A549 treated with GW870086 at 1 μM for 4 hours (cell line): Measurements from ENCODE around the gene TSKS. TPM values are rescaled to one million over a fixed set of nuclear protein-coding genes. Genes with fewer than 3 reads are reported as not detected.

Experiments
- total RNA-seq: library from RNA; stranded (reverse); fragments of 200-300 nt; extraction: Qiagen RNA extraction; gene quantifications from 5 replicates; pipeline ENCODE4 v1.2.3, GENCODE V29; 2022; ENCODE audit warnings: low read depth

The TSKS gene
- total RNA-seq, result not detected in 5 replicates

GRCh38 chr19:49763230-49763629 lies at the start of gene TSKS:
Gene TSKS, minus strand, starts transcription at chr19:49763306. Its CDS starts 59 bp downstream, at chr19:49763247.

DNA sequence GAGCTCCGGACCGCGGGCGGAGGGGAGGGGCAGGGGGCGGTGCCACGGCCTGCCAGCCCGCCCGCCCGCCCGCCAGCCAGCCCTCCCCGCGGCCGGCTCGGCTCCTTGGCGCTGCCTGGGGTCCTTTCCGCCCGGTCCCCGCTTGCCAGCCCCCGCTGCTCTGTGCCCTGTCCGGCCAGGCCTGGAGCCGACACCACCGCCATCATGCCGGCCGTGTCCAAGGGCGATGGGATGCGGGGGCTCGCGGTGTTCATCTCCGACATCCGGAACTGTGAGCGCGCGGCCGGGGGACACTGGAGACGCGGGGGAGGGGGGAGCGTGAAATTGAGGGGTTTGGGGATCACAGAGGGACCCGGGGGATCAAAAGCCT lies 3.8 kb upstream of the TSKS start, which contains the start of gene AP2A1:
Gene AP2A1 (plus strand): TSS at position 72 of the 370 bp plus-strand sequence. CDS start 133 bp downstream, at position 205.

GRCh38 chr19:49690656-49691242 lies 72.4 kb downstream of the TSKS start, which contains the start of gene CPT1C:
Gene CPT1C, plus strand, starts transcription at chr19:49691116. Its CDS starts 1,137 bp downstream, at chr19:49692253.

Other genes starting within 250 kb of the TSKS start
- 1.2 to 2.3 TPM (median 2.1 TPM) in 5 replicates for gene RCN3, start 235.3 kb downstream of the TSKS start, total RNA-seq
- 91.1 to 111 TPM (median 104 TPM) in 5 replicates for gene NOSIP, start 182.8 kb downstream of the TSKS start, total RNA-seq
- gene PRRG2, start 182.0 kb downstream of the TSKS start, total RNA-seq, result 0.45 to 0.95 TPM (median 0.87 TPM) in 5 replicates
- gene PRR12, start 172.1 kb downstream of the TSKS start, total RNA-seq, result 28.9 to 36.4 TPM (median 34.4 TPM) in 5 replicates
- gene RRAS, start 123.2 kb downstream of the TSKS start, total RNA-seq, result 112 to 160 TPM (median 157 TPM) in 5 replicates
- 47.8 to 68.4 TPM (median 63.0 TPM) in 5 replicates for gene SCAF1, start 121.1 kb downstream of the TSKS start, total RNA-seq
- 85.2 to 107 TPM (median 102 TPM) in 5 replicates for gene IRF3, start 97.4 kb downstream of the TSKS start, total RNA-seq
- 55.5 to 73.8 TPM (median 71.1 TPM) in 5 replicates for gene BCL2L12, start 97.4 kb downstream of the TSKS start, total RNA-seq
- gene PRMT1, start 86.0 kb downstream of the TSKS start, total RNA-seq, result 397 to 431 TPM (median 408 TPM) in 5 replicates
- 3.7 to 6.1 TPM (median 5.6 TPM) in 5 replicates for gene ADM5, start 73.7 kb downstream of the TSKS start, total RNA-seq
- gene CPT1C, start 72.2 kb downstream of the TSKS start, total RNA-seq, result 10.9 to 14.2 TPM (median 13.2 TPM) in 5 replicates
- gene AP2A1, start 3.7 kb upstream of the TSKS start, total RNA-seq, result 43.4 to 57.5 TPM (median 54.4 TPM) in 5 replicates
- gene FUZ, start 50.0 kb upstream of the TSKS start, total RNA-seq, result 11.6 to 16.0 TPM (median 15.7 TPM) in 5 replicates
- 47.0 to 71.0 TPM (median 64.1 TPM) in 5 replicates for gene MED25, start 55.0 kb upstream of the TSKS start, total RNA-seq
- gene PTOV1, start 87.9 kb upstream of the TSKS start, total RNA-seq, result 116 to 154 TPM (median 143 TPM) in 5 replicates
- 42.7 to 54.0 TPM (median 49.8 TPM) in 5 replicates for gene PNKP, start 104.3 kb upstream of the TSKS start, total RNA-seq
- 69.2 to 117 TPM (median 106 TPM) in 5 replicates for gene AKT1S1, start 114.0 kb upstream of the TSKS start, total RNA-seq
- gene TBC1D17, start 114.4 kb upstream of the TSKS start, total RNA-seq, result 18.5 to 21.8 TPM (median 20.4 TPM) in 5 replicates
- 0.51 to 1.4 TPM (median 0.71 TPM) in 5 replicates for gene IL4I1, start 133.6 kb upstream of the TSKS start, total RNA-seq
- gene ATF5, start 165.9 kb upstream of the TSKS start, total RNA-seq, result 46.1 to 54.7 TPM (median 49.5 TPM) in 5 replicates
- gene NUP62, start 166.2 kb upstream of the TSKS start, total RNA-seq, result 68.6 to 89.8 TPM (median 87.0 TPM) in 5 replicates
- 0.07 to 0.10 TPM in 2 of 5 replicates, not detected in the others for gene SIGLEC11, start 197.9 kb upstream of the TSKS start, total RNA-seq